Measurements from ENCODE around the gene FDXR.

- TF ChIP-seq, protein P1, sequence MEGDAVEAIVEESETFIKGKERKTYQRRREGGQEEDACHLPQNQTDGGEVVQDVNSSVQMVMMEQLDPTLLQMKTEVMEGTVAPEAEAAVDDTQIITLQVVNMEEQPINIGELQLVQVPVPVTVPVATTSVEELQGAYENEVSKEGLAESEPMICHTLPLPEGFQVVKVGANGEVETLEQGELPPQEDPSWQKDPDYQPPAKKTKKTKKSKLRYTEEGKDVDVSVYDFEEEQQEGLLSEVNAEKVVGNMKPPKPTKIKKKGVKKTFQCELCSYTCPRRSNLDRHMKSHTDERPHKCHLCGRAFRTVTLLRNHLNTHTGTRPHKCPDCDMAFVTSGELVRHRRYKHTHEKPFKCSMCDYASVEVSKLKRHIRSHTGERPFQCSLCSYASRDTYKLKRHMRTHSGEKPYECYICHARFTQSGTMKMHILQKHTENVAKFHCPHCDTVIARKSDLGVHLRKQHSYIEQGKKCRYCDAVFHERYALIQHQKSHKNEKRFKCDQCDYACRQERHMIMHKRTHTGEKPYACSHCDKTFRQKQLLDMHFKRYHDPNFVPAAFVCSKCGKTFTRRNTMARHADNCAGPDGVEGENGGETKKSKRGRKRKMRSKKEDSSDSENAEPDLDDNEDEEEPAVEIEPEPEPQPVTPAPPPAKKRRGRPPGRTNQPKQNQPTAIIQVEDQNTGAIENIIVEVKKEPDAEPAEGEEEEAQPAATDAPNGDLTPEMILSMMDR (IDR thresholded peaks at IDR 0.05), result no peak
- peak; percentile 51 for TF ChIP-seq EZH2phosphoT487 (IDR thresholded peaks at IDR 0.05)
Observed at GRCh38 chr17:74852237-74853047, 20.4 kb downstream of the FDXR start.

Data from neural progenitor cell (in vitro differentiated cells).